ENCODE results near the gene REPIN1.
A peak's percentile ranks its signal among the peaks of the same experiment; 100 is the strongest.

REPIN1 gene

DNA sequence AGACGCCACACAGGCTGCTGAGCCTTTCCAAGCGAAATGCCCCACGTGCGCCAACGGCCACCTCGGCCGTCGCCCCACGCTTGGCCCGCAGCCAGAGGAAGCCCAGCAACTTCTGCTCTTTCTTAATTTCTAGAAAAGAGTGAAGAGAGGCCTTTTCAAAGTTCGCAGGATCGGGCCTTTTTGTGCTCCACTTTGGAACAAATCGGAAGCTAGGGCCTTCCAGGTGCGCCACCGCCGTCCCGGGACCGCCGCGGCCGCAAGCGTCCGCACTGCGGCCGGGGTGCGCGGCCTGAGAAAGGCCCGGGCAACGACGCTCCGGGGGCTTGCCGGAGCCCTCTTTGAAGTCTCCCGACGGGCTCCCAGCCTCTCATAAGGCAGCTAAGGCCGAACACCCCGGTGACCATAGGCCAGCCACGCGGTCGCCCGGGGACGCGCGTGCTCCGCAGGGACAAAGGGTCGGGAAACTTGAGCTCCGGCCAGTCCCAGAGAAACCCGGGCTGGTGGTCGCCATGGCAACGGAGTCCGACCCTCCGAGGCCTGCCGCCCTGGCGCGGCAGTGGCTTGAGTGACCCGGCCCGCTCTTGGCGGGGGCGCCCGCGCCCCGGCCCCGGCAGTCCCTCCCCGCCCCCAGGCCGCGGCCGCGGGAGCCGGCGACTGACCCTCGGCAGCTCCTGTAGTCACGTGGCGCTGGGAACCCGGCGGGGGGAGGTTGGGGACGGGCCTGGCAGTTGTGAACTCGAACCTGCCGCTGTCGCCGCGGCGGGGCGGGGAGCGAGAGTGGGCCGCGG is at the start of gene REPIN1:
TSS of gene REPIN1 (plus strand) at position 727 of the 788 bp plus-strand sequence. CDS start 890 bp downstream, outside the sequence.
- peak; percentile 67 for DNase-seq

- DNase-seq = no peak
Observed at GRCh38 chr7:150321788-150322113, 46.9 kb upstream of the REPIN1 start.

DNA sequence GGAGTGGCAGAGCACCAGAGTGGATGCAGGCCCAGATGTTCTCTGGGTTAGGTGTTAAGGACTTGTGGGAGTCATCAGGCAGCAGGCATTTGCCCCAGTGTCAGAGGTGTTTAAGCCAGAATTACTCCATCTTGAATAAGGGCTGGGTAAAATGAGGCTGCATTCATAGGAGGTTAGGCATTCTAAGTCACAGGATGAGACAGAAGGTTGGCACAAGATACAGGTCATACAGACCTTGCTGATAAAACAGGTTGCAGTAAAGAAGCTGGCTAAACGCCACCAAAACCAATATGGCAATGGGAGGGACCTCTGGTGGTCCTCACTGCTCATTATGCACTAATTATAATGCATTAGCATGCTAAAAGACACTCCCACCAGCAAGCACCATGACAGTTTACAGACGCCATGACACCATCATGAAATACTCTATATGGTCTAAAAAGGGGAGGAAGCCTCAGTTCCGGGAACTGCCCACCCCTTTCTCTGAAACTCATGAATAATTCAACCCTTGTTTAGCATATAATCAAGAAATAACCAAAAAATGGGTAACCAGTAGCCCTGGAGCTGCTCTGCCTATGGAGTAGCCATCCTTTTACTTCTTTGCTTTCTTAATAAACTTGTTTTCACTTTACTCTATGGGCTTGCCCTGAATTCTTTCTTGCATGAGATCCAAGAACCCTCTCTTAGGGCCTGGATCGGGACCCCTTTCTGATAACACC is 46.3 kb upstream of the REPIN1 start:
- DNase-seq = peak; percentile 21

DNA sequence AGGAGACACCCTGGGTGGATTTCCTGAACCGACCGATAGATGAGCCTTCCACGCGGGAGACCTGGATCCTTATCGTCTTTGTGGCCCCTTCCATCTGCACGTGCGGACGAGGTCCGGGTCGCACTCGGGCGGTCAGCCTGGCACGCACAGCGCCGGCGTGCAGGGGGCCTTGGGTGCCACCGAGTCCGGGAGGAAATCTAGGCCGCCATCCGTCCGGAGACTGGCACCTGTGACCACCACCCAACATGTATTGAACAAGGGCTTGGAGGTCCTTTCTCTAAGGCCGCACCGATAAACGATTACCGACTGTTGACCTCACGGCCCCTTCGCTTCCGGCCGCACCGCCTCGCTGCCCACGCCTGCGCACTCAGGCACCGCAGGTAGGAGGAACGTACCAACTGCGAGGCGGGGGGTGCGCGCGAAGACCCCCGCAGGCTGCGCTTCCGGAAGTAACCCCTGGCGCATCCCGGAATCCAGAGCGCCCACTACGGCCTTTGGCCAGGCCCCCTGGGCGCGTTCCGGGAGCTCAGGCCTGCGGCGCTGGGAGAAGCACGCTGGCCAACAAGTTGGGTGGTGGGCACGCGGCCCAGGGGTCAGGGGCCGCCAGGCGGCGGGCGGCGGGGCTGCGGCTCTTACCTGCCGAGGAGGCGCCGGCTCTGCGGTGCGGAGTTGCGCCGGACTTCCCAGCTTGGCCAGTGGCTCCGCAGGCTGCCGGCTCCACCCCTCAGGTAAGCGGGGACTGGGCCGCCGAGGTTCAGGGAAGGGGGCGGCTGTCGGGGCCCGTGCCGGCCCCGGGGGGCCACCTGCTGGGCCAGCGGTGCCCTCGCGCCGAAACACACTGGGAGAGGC is 45.6 kb upstream of the REPIN1 start, which contains the start of the genes ACTR3C and LRRC61:
TSS of gene ACTR3C (minus strand) at position 713 of the 849 bp plus-strand sequence. CDS start 28,249 bp downstream, outside the sequence.
TSS of gene LRRC61 (plus strand) at position 523 of the 849 bp plus-strand sequence. CDS start 13,507 bp downstream, outside the sequence.
- peak; percentile 49 for DNase-seq

DNA sequence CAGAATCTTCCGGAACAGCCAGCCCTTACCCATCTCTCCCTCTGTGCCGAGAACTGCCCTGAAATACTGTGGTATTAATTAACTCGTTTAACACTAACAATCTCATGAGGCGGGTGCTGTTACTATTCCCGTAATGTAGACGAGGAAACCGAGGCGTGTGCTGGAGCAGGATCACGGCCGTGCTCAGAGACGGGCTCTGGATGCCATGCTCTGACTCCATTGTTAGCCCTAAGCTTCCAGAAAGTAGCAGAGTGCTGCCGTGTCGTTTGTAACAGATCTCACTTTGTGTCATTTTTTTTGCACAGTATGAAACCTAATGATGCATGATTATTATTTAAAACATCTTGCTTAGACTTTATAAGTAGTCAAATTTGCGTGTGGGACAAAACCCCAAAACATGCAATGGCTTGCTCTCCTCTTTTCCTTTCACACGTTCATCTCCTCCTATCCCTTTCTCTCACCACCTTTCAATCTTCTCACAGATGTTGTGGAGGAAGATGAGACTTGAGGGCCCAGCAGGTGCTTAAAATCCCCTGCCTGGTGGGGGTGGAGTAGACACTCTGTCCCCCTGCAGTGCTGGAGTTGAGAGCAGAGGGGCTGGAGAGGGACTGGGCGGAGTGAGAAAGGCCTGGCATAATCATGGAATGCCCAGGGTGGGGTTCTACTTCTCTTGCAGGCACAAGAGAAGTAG is 44.8 kb upstream of the REPIN1 start:
- no peak for DNase-seq

GRCh38 chr7:150324373-150324961 is 44.2 kb upstream of the REPIN1 start:
- DNase-seq = no peak

DNA sequence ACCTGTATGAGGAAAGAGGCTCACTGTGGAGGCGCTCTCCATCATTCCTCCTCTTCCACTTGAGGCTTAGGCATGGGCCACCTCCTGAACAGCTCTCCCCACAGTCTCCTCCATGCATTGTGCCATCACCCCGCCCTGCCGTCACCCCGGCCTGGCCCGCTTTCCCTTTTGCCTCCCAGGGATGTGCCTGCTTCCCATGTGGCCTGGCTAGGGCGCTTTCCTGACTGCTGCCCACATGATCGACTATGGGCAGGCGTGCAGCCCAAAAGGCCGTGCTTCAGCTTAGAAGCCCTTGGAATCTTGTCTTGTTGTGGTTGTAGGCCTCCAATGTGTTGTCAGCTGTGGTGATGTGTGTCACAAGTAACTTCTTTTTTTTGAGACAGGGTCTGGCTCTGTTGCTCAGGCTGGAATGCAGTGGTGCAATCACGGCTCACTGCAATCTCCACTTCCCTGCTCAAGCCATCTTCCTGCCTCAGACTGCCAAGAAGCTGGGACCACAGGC is 43.5 kb upstream of the REPIN1 start:
- no peak for DNase-seq

GRCh38 chr7:150325901-150326300 is 42.7 kb upstream of the REPIN1 start:
- DNase-seq = no peak

GRCh38 chr7:150326657-150327268 is 41.9 kb upstream of the REPIN1 start:
- no peak for DNase-seq

DNA sequence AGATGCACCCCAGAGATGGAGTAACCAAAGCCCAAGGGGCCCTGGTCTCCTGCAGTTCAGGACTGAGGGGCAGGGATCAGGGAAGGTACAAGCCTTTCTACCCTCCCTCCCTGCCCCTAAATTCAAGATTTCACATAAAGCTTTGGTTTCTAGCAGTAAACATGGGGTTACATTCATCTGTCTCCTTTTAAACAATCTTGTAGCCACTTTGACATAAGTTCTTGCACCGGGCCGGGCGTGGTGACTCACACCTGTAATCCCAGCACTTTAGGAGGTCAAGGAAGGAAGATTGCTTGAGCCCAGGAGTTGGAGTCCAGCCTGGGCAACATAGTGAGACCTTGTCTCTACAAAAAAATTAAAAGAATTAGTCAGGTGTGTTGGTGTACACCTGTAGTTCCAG is 41.3 kb upstream of the REPIN1 start:
- no peak for DNase-seq

- DNase-seq = no peak
Observed at GRCh38 chr7:150329331-150330120, 39.1 kb upstream of the REPIN1 start.

DNA sequence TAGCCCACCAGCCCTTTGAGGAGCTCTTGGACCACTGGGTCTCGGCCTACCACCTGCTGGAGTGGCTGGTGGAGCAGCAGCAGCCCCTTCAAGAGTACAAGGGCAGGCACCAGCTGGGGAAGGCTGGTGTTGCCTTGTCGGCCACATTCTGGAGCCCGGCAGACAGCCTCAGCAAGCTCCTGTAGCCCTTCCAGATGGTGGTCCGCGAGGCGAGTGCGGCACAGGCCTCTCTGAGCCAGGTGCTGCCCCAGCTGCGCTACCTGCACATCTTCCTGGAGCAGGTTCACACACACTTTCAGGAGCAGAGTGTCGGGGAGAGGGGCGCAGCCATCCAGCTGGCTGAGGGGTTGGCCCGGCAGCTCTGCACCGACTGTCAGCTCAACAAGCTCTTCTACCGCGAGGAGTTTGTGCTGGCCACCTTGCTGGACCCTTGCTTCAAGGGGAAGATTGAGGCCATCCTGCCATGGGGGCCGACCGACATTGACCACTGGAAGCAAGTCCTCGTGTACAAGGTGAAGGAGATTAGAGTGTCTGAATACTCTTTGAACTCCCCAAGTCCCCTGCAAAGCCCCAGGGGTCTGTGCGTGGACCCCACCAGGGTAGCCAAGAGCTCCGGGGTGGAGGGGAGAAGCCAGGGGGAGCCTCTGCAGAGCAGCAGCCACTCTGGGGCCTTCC is 38.3 kb upstream of the REPIN1 start:
- no peak for DNase-seq

DNA sequence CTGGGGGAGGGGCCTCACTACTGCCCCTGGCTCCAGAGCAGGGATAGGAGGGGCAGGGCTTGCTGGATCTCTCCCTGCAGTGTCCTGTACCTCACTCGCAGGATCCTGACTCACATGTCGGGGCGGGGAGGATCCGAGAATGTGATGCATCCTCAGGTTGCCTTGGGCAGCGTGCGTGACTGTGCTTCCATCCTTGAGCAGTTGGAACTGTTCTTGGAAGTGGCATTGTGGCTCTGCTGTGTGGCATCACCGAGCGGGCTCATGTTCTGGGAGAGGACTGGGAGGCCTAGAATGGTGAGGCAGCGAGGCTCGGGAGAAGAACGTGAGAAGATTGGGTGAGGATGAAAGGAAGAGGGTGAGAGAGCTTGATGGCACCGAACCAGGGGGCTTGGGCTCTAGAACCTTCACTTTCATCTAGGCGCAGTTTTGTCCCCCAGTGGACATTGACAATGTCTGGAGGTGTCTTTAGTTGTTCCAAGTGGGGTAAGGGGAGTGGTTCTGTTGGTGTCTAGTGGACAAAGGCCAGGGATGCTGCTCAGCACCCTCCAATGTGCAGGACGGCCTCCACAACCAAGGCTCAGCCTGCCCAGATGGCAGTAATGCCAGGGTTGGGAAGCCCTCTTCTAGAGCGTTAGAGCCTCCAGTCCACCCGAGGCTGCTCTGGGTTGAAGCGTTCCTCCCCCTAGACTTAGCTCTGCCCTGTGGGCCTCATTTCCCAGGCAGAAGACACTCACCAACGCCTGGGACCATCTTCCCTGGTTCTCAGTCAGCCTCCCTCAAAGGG is 35.6 kb upstream of the REPIN1 start:
- no peak for DNase-seq

- no peak for DNase-seq
Observed at GRCh38 chr7:150333659-150334058, 35.0 kb upstream of the REPIN1 start.

GRCh38 chr7:150334108-150334507 is 34.5 kb upstream of the REPIN1 start:
- DNase-seq = no peak

- no peak for DNase-seq
Observed at GRCh38 chr7:150335108-150335773, 33.4 kb upstream of the REPIN1 start.

- DNase-seq = no peak
Observed at GRCh38 chr7:150335774-150336112, 32.9 kb upstream of the REPIN1 start.

DNA sequence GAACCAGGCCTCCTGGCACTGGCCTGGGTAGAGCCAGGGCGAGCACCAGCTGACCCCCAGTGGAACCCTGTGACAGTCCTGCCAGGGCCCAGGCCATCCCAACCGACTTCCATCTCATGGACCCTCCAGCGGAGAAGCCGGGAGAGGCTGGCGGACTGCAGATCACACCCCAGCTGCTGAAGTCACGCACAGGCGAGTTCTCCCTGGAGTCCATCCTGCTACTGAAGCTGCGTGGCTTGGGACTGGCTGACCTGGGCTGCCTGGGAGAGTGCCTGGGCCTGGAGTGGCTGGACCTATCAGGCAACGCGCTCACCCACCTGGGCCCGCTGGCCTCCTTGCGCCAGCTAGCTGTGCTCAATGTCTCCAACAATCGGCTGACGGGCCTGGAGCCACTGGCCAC is 31.9 kb upstream of the REPIN1 start:
- DNase-seq = no peak

DNA sequence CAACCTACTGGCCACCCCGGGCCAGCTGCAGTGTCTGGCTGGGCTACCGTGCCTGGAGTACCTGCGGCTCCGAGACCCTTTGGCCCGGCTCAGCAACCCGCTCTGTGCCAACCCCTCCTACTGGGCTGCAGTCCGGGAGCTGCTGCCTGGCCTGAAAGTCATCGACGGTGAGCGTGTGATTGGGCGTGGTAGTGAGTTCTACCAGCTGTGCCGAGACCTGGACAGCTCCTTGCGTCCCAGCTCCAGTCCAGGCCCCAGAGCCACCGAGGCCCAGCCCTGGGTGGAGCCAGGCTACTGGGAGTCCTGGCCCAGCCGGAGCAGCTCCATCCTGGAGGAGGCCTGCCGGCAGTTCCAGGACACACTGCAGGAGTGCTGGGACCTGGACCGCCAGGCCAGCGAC is 31.4 kb upstream of the REPIN1 start:
- DNase-seq = no peak
